Panc1 (cell line): ENCODE results near the gene LRFN2. TPM values are rescaled to one million over a fixed set of nuclear protein-coding genes. Genes with fewer than 3 reads are reported as not detected.

Experiments used
- ATAC-seq: fragments of 200-7000 bp; cut with Tn5 transposase; 2 replicates; pipeline ENCODE4 v1.9.1; 2020; ENCODE audit warnings: mild to moderate bottlenecking, moderate library complexity
- BruUV-seq: library from RNA; stranded (reverse); fragments of 400-500 nt; replicated peaks from 2 replicates; lab custom pipeline; 2021; lab: Mats Ljungman, UMichigan
- CTCF ChIA-PET: fragments of 300-600 bp; sonication (Branson Sonifier 250); formaldehyde crosslinking; loops from one replicate; lab custom pipeline; 2022; ENCODE audit warnings: antibody characterized with exemption; lab: Charles Lee
- POLR2A ChIA-PET: fragments of 300-600 bp; sonication (Branson Sonifier 250); formaldehyde crosslinking; loops from one replicate; lab custom pipeline; 2022; ENCODE audit warnings: antibody characterized with exemption; lab: Charles Lee
- DNase-seq: peaks from one replicate; pipeline ENCODE4 v3.0.0-alpha.2; 2010; ENCODE audit warnings: low read depth, low spot score
- H3K27ac ChIP-seq: 2 replicates; pipeline ENCODE4 v1.5.1; 2011; ENCODE audit warnings: mild to moderate bottlenecking, low read length, inconsistent platforms
- H3K27me3 ChIP-seq: fragments of 200-500 bp; sonication (Bioruptor generic); 2 replicates; pipeline ENCODE4 v1.6.0; 2014; ENCODE audit warnings: low read length, inconsistent platforms; ENCODE audit not compliant: control insufficient read depth, insufficient read depth
- H3K36me3 ChIP-seq: fragments of 200-500 bp; sonication (Bioruptor generic); 2 replicates; pipeline ENCODE4 v1.5.1; 2014; ENCODE audit warnings: inconsistent platforms, mild to moderate bottlenecking, low read length, moderate library complexity; ENCODE audit not compliant: control insufficient read depth, insufficient read depth
- H3K4me1 ChIP-seq: 2 replicates; pipeline ENCODE4 v1.5.1; 2011; ENCODE audit warnings: inconsistent platforms, mild to moderate bottlenecking, low read length, moderate library complexity; ENCODE audit not compliant: control insufficient read depth, insufficient read depth
- H3K4me3 ChIP-seq, 2 experiments: 2 replicates each; pipeline ENCODE4 v1.5.1; 2011 to 2012; ENCODE audit warnings: low read depth in 2 of 2, low read length in 2 of 2, mild to moderate bottlenecking in 2 of 2, inconsistent platforms in 1 of 2, moderate library complexity in 1 of 2
- H3K9me3 ChIP-seq: fragments of 200-500 bp; sonication (Bioruptor generic); 2 replicates; pipeline ENCODE4 v1.5.1; 2014; ENCODE audit warnings: low read depth, mild to moderate bottlenecking, inconsistent platforms, low read length, moderate library complexity; ENCODE audit not compliant: control insufficient read depth, insufficient read depth
- CTCF ChIP-seq: fragments of 450-650 bp; IDR thresholded peaks from 2 replicates; pipeline ENCODE4 v1.5.1; 2017; ENCODE audit warnings: mild to moderate bottlenecking
- POLR2AphosphoS5 ChIP-seq: IDR thresholded peaks from 2 replicates; pipeline ENCODE4 v1.6.1; 2012; ENCODE audit warnings: mild to moderate bottlenecking, low read depth, low read length, moderate library complexity
- REST ChIP-seq, 2 experiments: IDR thresholded peaks; 2 replicates each; pipeline ENCODE4 v1.6.1; 2011 to 2012; ENCODE audit warnings: low read depth in 2 of 2, control low read depth in 1 of 2, low read length in 1 of 2, mild to moderate bottlenecking in 1 of 2, moderate library complexity in 1 of 2; ENCODE audit not compliant: insufficient read depth in 1 of 2
- SIN3A ChIP-seq: IDR thresholded peaks from 2 replicates; pipeline ENCODE4 v1.6.1; 2012; ENCODE audit warnings: low read depth, mild to moderate bottlenecking, low read length, moderate library complexity, borderline replicate concordance; ENCODE audit not compliant: insufficient read depth
- TCF7L2 ChIP-seq: IDR thresholded peaks from 2 replicates; pipeline ENCODE4 v1.6.1; 2011; ENCODE audit warnings: mild to moderate bottlenecking, low read depth, low read length, inconsistent platforms
- in situ Hi-C: cut with HindIII; loops from 2 replicates; pipeline ENCODE4 v1.10.0; 2016; ENCODE audit warnings: low sequenced_read_pairs, low pct_unique_long_range_greater_than_20kb
- intact Hi-C: fragments of 100-400 bp; cut with micrococcal nuclease; formaldehyde crosslinking; loops from one replicate; pipeline ENCODE4 v1.10.0; 2022; ENCODE audit not compliant: unreplicated experiment
- total RNA-seq: library from RNA; stranded (reverse); gene quantifications from one replicate; pipeline ENCODE4 v1.2.1, GENCODE V29; 2021; ENCODE audit not compliant: unreplicated experiment

LRFN2 gene
- total RNA-seq, 1 experiment from 2014 or later, result 0.05 TPM

GRCh38 chr6:40550202-40551101, 36.7 kb downstream of the LRFN2 start:
- TF ChIP-seq CTCF (peak; percentile 74), SIN3A (no peak)
- ChIA-PET POLR2A (no interaction called here), CTCF (interaction anchor here (0.6 kb wide), 1 partner anchor 282 kb away, joined by 9 read pairs; no protein-coding TSS in a partner anchor)
- BruUV-seq, result no TSS peak
- in situ Hi-C loops, result no loop called here
- no peaks in the 10 kb centered on the region for H3K36me3 ChIP-seq
- H3K27me3 ChIP-seq, result peaks cover 7% of the 10 kb centered on the region
- intact Hi-C loops, result no loop called here
- H3K4me3 ChIP-seq, result no peak overlapping the region
- no peak overlapping the region for H3K27ac ChIP-seq
- no peak for ATAC-seq
- DNase-seq, result peak; percentile 10
- H3K9me3 ChIP-seq, result no peaks in the 10 kb centered on the region
- H3K4me1 ChIP-seq, result no peaks in the 10 kb centered on the region

GRCh38 chr6:40545954-40546353, 41.2 kb downstream of the LRFN2 start:
- ChIA-PET POLR2A (no interaction called here), CTCF (no interaction called here)
- Histone ChIP-seq H3K4me1 (no peaks in the 10 kb centered on the region), H3K36me3 (no peaks in the 10 kb centered on the region), H3K9me3 (no peaks in the 10 kb centered on the region), H3K27me3 (peaks cover 5% of the 10 kb centered on the region), H3K4me3 (no peak overlapping the region), H3K27ac (no peak overlapping the region)
- DNase-seq (no peak), ATAC-seq (no peak)
- in situ Hi-C loops (no loop called here), intact Hi-C loops (no loop called here)
- no TSS peak for BruUV-seq
- TF ChIP-seq REST (IDR thresholded peaks at IDR 0.05; ENCODE audit: insufficient read depth in 1 of 2, low read depth in 2 of 2, low read length in 1 of 2) (no peak), SIN3A (no peak), POLR2AphosphoS5 (no peak), TCF7L2 (no peak), CTCF (no peak)
